Chondrocyte (in vitro differentiated cells): ENCODE measurements around the gene HSPA8. TPM values are rescaled to one million over a fixed set of nuclear protein-coding genes. Genes with fewer than 3 reads are reported as not detected.

Experiments used
- DNase-seq: peaks from one replicate; pipeline ENCODE4 v3.0.0; 2021; ENCODE audit warnings: mixed read lengths, low spot score
- H3K27ac Mint-ChIP-seq: one replicate; pipeline ENCODE4 v1.8.0; 2021; ENCODE audit warnings: mild to moderate bottlenecking, moderate library complexity, mixed read lengths; ENCODE audit not compliant: unreplicated experiment
- H3K27me3 Mint-ChIP-seq: 2 replicates; pipeline ENCODE4 v1.8.0; 2021; ENCODE audit warnings: low read depth, mixed read lengths
- H3K36me3 Mint-ChIP-seq: 2 replicates; pipeline ENCODE4 v1.8.0; 2021; ENCODE audit warnings: low read depth, mixed read lengths
- H3K4me1 Mint-ChIP-seq: 2 replicates; pipeline ENCODE4 v1.8.0; 2021; ENCODE audit warnings: low read depth, mild to moderate bottlenecking, mixed read lengths
- H3K4me3 Mint-ChIP-seq: one replicate; pipeline ENCODE4 v1.8.0; 2021; ENCODE audit warnings: mild to moderate bottlenecking, moderate library complexity, mixed read lengths; ENCODE audit not compliant: unreplicated experiment
- H3K9me3 Mint-ChIP-seq: 2 replicates; pipeline ENCODE4 v1.8.0; 2021; ENCODE audit warnings: low read depth, mixed read lengths
- total RNA-seq: library from RNA; stranded (reverse); gene quantifications from 3 replicates; pipeline ENCODE4 v1.2.1, GENCODE V29; 2021
- TF ChIP-seq, protein P1 (sequence below): fragments of 200-600 bp; sonication (generic); IDR thresholded peaks from 2 replicates; pipeline ENCODE4 v1.5.0; 2021; ENCODE audit warnings: antibody characterized with exemption, mild to moderate bottlenecking, moderate library complexity

The HSPA8 gene
- total RNA-seq, 1 donor from 2014 or later, result 1,112 TPM

DNA sequence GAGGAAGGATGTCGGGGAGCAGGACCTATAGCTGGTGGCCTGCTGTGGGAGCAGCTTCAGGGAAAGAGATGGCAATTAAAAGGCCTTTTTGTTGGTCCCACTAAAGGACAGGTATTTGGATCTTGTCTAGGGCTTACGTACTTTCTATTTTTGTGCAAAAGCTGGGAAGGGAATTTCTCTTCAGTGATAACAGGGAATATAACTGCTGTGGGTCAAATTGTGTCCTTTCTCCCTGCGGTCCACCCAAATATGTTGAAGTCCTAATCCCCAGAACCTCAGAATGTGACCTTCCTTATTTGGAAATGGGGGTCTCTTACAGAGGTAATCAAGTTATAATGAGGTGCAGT is 14.0 kb downstream of the HSPA8 start:
- TF ChIP-seq, protein P1, sequence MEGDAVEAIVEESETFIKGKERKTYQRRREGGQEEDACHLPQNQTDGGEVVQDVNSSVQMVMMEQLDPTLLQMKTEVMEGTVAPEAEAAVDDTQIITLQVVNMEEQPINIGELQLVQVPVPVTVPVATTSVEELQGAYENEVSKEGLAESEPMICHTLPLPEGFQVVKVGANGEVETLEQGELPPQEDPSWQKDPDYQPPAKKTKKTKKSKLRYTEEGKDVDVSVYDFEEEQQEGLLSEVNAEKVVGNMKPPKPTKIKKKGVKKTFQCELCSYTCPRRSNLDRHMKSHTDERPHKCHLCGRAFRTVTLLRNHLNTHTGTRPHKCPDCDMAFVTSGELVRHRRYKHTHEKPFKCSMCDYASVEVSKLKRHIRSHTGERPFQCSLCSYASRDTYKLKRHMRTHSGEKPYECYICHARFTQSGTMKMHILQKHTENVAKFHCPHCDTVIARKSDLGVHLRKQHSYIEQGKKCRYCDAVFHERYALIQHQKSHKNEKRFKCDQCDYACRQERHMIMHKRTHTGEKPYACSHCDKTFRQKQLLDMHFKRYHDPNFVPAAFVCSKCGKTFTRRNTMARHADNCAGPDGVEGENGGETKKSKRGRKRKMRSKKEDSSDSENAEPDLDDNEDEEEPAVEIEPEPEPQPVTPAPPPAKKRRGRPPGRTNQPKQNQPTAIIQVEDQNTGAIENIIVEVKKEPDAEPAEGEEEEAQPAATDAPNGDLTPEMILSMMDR, result no peak
- H3K36me3 Mint-ChIP-seq, result no peaks in the 10 kb centered on the region

DNA sequence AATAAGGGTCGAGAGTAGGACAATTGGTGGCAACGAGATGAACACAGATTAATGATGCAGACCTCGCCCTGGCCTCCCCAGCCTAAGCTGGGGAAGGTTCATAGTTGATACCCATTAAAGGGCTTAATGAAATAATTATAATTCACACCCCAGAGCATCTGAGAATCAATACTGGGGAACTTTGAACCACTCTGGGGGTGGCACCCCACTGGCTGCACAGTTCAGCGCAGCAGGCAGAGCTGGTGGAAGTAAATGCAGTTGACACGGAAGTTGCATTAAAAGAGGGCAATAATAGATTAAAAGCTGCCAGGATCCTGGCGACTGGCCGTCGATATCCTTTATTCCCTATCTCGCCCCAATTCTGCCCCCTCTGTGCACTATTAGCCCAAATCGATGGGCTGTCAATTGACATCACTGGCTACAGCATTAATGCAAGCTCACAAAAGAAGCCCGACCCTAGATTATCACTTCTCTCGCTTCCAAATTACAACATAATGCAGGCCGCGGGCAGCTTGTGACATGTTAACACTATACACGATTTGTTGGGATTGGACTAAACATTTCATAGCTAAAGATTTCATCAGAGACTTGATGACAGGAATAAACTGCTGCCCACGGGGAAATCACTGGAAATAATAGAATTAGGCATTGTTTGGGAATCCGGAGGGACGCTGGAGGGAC is 14.5 kb downstream of the HSPA8 start:
- DNase-seq, result no peak
- Mint-ChIP-seq H3K36me3 (no peaks in the 10 kb centered on the region), H3K9me3 (no peaks in the 10 kb centered on the region), H3K27me3 (no peaks in the 10 kb centered on the region), H3K4me3 (no peak overlapping the region), H3K27ac (no peak overlapping the region), H3K4me1 (no peaks in the 10 kb centered on the region)
- TF ChIP-seq, protein P1, result no peak

More for the DNA sequence above, 14.0 kb downstream of the HSPA8 start:
- H3K9me3 Mint-ChIP-seq, result no peaks in the 10 kb centered on the region
- H3K4me3 Mint-ChIP-seq, result no peak overlapping the region
- no peak overlapping the region for H3K27ac Mint-ChIP-seq
- no peaks in the 10 kb centered on the region for H3K27me3 Mint-ChIP-seq
- H3K4me1 Mint-ChIP-seq, result no peaks in the 10 kb centered on the region
- DNase-seq, result no peak

DNA sequence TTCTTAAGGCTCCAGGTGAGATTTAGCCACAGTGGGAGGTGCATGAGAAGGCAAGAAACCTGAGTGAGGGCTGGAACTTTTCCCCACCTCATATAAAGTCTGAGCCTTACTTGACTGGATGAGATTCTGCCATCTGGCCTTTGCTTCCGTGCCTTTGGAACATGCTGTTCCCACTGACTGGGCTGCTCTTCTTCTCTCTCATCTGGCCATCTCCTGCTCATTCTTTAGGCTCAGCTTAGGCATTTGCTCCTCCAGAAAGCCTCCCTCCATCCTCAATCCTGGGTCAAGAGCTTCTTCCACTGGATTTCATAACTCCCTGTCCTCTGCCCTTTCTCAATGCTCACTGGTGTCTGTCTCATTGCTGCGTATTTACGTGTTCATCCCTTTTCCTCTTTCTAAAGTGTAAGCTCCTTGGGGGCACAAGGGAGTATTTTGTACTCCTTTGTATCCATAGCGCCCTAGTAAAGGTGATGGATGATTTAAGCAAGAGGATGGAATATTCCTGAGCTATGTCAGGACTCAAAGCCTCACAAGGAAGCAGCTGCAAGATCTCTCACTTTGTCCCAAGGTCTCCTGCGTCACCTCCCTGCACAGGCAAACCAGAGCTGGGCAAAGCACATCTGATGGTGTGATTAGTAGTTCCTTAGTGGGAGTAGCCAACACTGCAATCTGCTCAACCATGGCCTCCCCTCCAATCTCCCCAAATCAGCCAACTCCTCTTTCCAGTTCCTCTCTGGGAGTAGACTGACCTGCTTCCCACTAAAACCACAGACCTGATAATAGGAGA is 15.3 kb downstream of the HSPA8 start:
- Mint-ChIP-seq H3K4me3 (no peak overlapping the region), H3K4me1 (no peaks in the 10 kb centered on the region), H3K27me3 (no peaks in the 10 kb centered on the region), H3K36me3 (no peaks in the 10 kb centered on the region), H3K9me3 (no peaks in the 10 kb centered on the region), H3K27ac (no peak overlapping the region)
- TF ChIP-seq, protein P1, result no peak
- DNase-seq, result no peak

DNA sequence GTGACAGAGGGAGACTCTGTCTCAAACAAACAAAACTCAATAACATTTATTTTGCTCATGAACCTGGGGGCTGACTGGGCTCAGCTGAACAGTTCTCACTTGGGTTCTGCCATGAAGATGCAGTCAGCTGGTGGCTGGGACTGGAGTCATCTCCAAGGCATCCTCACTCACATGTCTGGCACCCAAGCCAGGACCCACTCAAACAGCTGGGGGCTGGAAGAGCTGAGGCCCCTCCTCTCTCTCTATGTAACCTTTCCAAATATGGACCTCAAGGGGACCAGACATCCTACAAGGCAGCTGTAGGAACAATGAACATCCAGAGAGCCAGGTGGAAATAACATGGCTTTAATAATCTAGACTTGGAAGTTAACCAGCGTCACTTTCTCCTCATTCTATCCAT is 16.8 kb downstream of the HSPA8 start:
- Mint-ChIP-seq H3K27me3 (no peaks in the 10 kb centered on the region), H3K27ac (no peak overlapping the region), H3K4me1 (no peaks in the 10 kb centered on the region), H3K36me3 (no peaks in the 10 kb centered on the region), H3K4me3 (no peak overlapping the region), H3K9me3 (no peaks in the 10 kb centered on the region)
- TF ChIP-seq, protein P1, result no peak
- DNase-seq, result no peak

DNA sequence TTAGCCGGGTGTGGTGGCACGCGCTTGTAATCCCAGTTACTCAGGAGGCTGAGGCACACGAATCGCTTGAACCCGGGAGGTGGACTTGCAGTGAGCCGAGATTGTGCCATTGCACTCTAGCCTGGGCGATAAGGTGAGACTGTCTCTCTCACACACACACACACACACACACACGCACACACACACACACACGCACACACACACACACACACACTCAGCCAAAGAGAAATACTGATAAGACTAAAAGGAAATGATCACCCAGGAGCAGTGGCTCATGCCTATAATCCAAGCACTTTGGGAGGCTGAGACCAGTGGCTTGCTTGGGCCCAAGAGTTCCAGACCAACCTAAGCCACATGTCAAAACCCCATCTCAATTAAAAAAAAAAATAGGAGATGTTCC is 20.8 kb downstream of the HSPA8 start:
- Mint-ChIP-seq H3K4me3 (no peak overlapping the region), H3K27me3 (no peaks in the 10 kb centered on the region), H3K36me3 (no peaks in the 10 kb centered on the region), H3K27ac (no peak overlapping the region), H3K4me1 (no peaks in the 10 kb centered on the region), H3K9me3 (no peaks in the 10 kb centered on the region)
- TF ChIP-seq, protein P1, result no peak
- DNase-seq, result no peak
